OCI-LY7 (cell line): ENCODE measurements around the gene LARGE1. TPM values are rescaled to one million over a fixed set of nuclear protein-coding genes. Genes with fewer than 3 reads are reported as not detected.

Source experiments
- BruUV-seq: library from RNA; stranded (reverse); fragments of 400-500 nt; replicated peaks from 2 replicates; lab custom pipeline; 2021; lab: Mats Ljungman, UMichigan
- CTCF ChIA-PET: fragments of 300-600 bp; sonication (Branson Sonifier 250); formaldehyde crosslinking; loops from one replicate; lab custom pipeline; 2022; ENCODE audit warnings: antibody characterized with exemption; ENCODE audit not compliant: unreplicated experiment; lab: Charles Lee
- POLR2A ChIA-PET: fragments of 300-600 bp; sonication (Branson Sonifier 250); formaldehyde crosslinking; loops from one replicate; lab custom pipeline; 2022; ENCODE audit warnings: antibody characterized with exemption; lab: Charles Lee
- DNase-seq: peaks from one replicate; pipeline ENCODE4 v3.0.0-alpha.2; 2015; ENCODE audit warnings: low spot score
- H2AFZ ChIP-seq: fragments of 200-600 bp; sonication (generic), shearing (Covaris generic); 2 replicates; pipeline ENCODE4 v1.6.1; 2014; ENCODE audit warnings: mild to moderate bottlenecking, antibody characterized with exemption, low read length, moderate library complexity
- H3K27ac ChIP-seq: fragments of 200-600 bp; sonication (generic); 2 replicates; pipeline ENCODE4 v1.5.1; 2014; ENCODE audit warnings: mixed run types, low read depth, mild to moderate bottlenecking, moderate library complexity, low read length, inconsistent platforms; ENCODE audit not compliant: poor library complexity, severe bottlenecking
- H3K36me3 ChIP-seq: fragments of 200-600 bp; sonication (generic); 2 replicates; pipeline ENCODE4 v1.6.1; 2014; ENCODE audit warnings: mild to moderate bottlenecking, antibody characterized with exemption, low read length, moderate library complexity, mixed read lengths; ENCODE audit not compliant: insufficient read depth
- H3K4me1 ChIP-seq: fragments of 200-600 bp; sonication (generic); 2 replicates; pipeline ENCODE4 v1.5.1; 2014; ENCODE audit warnings: mild to moderate bottlenecking, low read length; ENCODE audit not compliant: insufficient read depth, poor library complexity, severe bottlenecking
- H3K4me2 ChIP-seq: fragments of 200-600 bp; sonication (generic); 2 replicates; pipeline ENCODE4 v1.6.1; 2014; ENCODE audit warnings: mild to moderate bottlenecking, low read length
- H3K4me3 ChIP-seq: fragments of 200-600 bp; sonication (generic); 2 replicates; pipeline ENCODE4 v1.5.1; 2014; ENCODE audit warnings: mild to moderate bottlenecking, low read depth, low read length; ENCODE audit not compliant: poor library complexity, severe bottlenecking
- H3K79me2 ChIP-seq: fragments of 200-600 bp; sonication (generic); 2 replicates; pipeline ENCODE4 v1.6.1; 2016; ENCODE audit warnings: low read depth, mild to moderate bottlenecking, low read length, moderate library complexity, mixed read lengths; ENCODE audit not compliant: insufficient read depth
- H3K9me2 ChIP-seq: fragments of 200-600 bp; sonication (generic); 2 replicates; pipeline ENCODE4 v1.6.1; 2016; ENCODE audit warnings: mild to moderate bottlenecking, low read length, mixed read lengths; ENCODE audit not compliant: insufficient read depth
- H3K9me3 ChIP-seq: fragments of 200-600 bp; sonication (generic); 2 replicates; pipeline ENCODE4 v1.6.1; 2014; ENCODE audit warnings: mild to moderate bottlenecking, mixed run types, low read length, mixed read lengths
- H4K20me1 ChIP-seq: fragments of 200-600 bp; sonication (generic); 2 replicates; pipeline ENCODE4 v1.6.1; 2014; ENCODE audit warnings: mild to moderate bottlenecking, antibody characterized with exemption, low read length, moderate library complexity, mixed read lengths; ENCODE audit not compliant: insufficient read depth
- CTCF ChIP-seq: fragments of 200-600 bp; sonication (generic); conservative IDR thresholded peaks from 2 replicates; pipeline ENCODE4 v1.5.1; 2014; ENCODE audit warnings: mild to moderate bottlenecking, antibody characterized with exemption, low read length, moderate library complexity, mixed read lengths
- EZH2phosphoT487 ChIP-seq: fragments of 200-600 bp; sonication (generic); IDR thresholded peaks from 2 replicates; pipeline ENCODE4 v1.6.1; 2018; ENCODE audit warnings: low read depth, borderline replicate concordance, mild to moderate bottlenecking, mixed run types, antibody characterized with exemption, low read length, moderate library complexity, mixed read lengths
- intact Hi-C: fragments of 100-400 bp; cut with micrococcal nuclease; formaldehyde crosslinking; loops from one replicate; pipeline ENCODE4 v1.10.0; 2022; ENCODE audit not compliant: unreplicated experiment
- total RNA-seq, 2 experiments: library from RNA; depleted of rRNA in 1 of 2; stranded (reverse); fragments of >200 nt in 1 of 2; shearing (Covaris generic) in 1 of 2; gene quantifications; 2 replicates each; pipeline ENCODE4 v1.2.3, GENCODE V29; 2014 to 2022

Gene LARGE1
- total RNA-seq, 2 experiments from 2014 or later = 31.5 to 31.9 TPM

GRCh38 chr22:33302549-33302948 is 617.7 kb downstream of the LARGE1 start:
- Histone ChIP-seq H4K20me1 (no peaks in the 10 kb centered on the region), H3K79me2 (no peaks in the 10 kb centered on the region), H3K9me3 (no peaks in the 10 kb centered on the region), H3K4me3 (no peak overlapping the region), H3K4me2 (peak overlapping the region; percentile 36), H3K27ac (no peak overlapping the region), H2AFZ (peak overlapping the region; percentile 29; the same call in 1 of the 2 replicates), H3K9me2 (no peaks in the 10 kb centered on the region), H3K36me3 (no peaks in the 10 kb centered on the region), H3K4me1 (peaks cover 61% of the 10 kb centered on the region)
- no TSS peak for BruUV-seq
- CTCF ChIA-PET = interaction anchor here (0.6 to 2.1 kb wide), 3 partner anchors 23 to 219 kb away, joined by 3 to 10 read pairs (median 3); no protein-coding TSS in a partner anchor
- TF ChIP-seq EZH2phosphoT487 (no peak), CTCF (no peak)
- POLR2A ChIA-PET = interaction anchor here (0.6 to 5.4 kb wide), 8 partner anchors 21 to 276 kb away, joined by 3 to 62 read pairs (median 4); no protein-coding TSS in a partner anchor
- DNase-seq = no peak
- intact Hi-C loops = loop anchor here (1.0 to 5.0 kb wide), 7 partner anchors 85 to 809 kb away; no protein-coding TSS in a partner anchor

- intact Hi-C loops = loop anchor here (1.0 to 5.0 kb wide), 7 partner anchors 85 to 809 kb away; no protein-coding TSS in a partner anchor
- H3K4me1 ChIP-seq = peaks cover 65% of the 10 kb centered on the region
- ChIA-PET POLR2A (interaction anchor here (0.8 to 5.4 kb wide), 10 partner anchors 21 to 277 kb away, joined by 3 to 62 read pairs (median 4); no protein-coding TSS in a partner anchor), CTCF (interaction anchor here (0.6 to 2.1 kb wide), 16 partner anchors 13 to 621 kb away, joined by 3 to 13 read pairs (median 4); no protein-coding TSS in a partner anchor)
- no TSS peak for BruUV-seq
- H3K9me3 ChIP-seq = no peaks in the 10 kb centered on the region
- peak overlapping the region; percentile 70; the same call in 1 of the 2 replicates for H2AFZ ChIP-seq
- H3K27ac ChIP-seq = peak overlapping the region; percentile 100
- no peaks in the 10 kb centered on the region for H3K36me3 ChIP-seq
- no peaks in the 10 kb centered on the region for H3K9me2 ChIP-seq
- no peaks in the 10 kb centered on the region for H3K79me2 ChIP-seq
- H3K4me2 ChIP-seq = peak overlapping the region; percentile 96
- H4K20me1 ChIP-seq = no peaks in the 10 kb centered on the region
- peak overlapping the region; percentile 10 for H3K4me3 ChIP-seq
- TF ChIP-seq EZH2phosphoT487 (no peak), CTCF (peak; percentile 99)
- peak; percentile 91 for DNase-seq
These were observed 618.2 kb downstream of the LARGE1 start for GRCh38 chr22:33302049-33302545.
